Stimulated activated CD8-positive, alpha-beta memory T cell treated with anti-CD3 and anti-CD28 coated beads, Interleukin-7, amount 100 ng/mL, for 4 hours (primary cell): ENCODE measurements around the gene DDX39B.
A peak's percentile ranks its signal among the peaks of the same experiment; 100 is the strongest.
"Not testable (repeated sequence)": the region's sequence is repeated elsewhere in the genome, so short reads cannot be mapped to it uniquely, and the experiment has no call there.

ENCODE experiments used
- DNase-seq, 2 donors: peaks; one replicate each; pipeline ENCODE4 v3.0.0-alpha.2; 2020; ENCODE audit warnings: low read depth in 2 of 2

The DDX39B gene

GRCh38 chr6:31541658-31542521, at the start of gene DDX39B:
DDX39B (minus strand) TSS chr6:31542003; CDS start chr6:31540532, 1,471 bp downstream.
- peak; percentile 90 for DNase-seq

GRCh38 chr6:31590691-31591090, 48.9 kb upstream of the DDX39B start:
- DNase-seq, result not testable (repeated sequence)

- DNase-seq, result no peak
Observed at GRCh38 chr6:31588871-31589650, 47.3 kb upstream of the DDX39B start.

- no peak for DNase-seq
Observed at GRCh38 chr6:31587791-31588777, 46.3 kb upstream of the DDX39B start.

- no peak for DNase-seq
Observed at GRCh38 chr6:31586599-31587281, 44.9 kb upstream of the DDX39B start.

- DNase-seq, result no peak
Observed at GRCh38 chr6:31586008-31586407, 44.2 kb upstream of the DDX39B start, which contains the start of gene LST1. LST1 (plus strand) TSS chr6:31586277; CDS start chr6:31587300, 1,023 bp downstream.

GRCh38 chr6:31585491-31585890, 43.7 kb upstream of the DDX39B start:
- DNase-seq, result no peak

- peak in 1 of 2 donors; percentile 68 for DNase-seq
Observed at GRCh38 chr6:31582230-31582643, 40.4 kb upstream of the DDX39B start, which contains the start of gene LTB. LTB (minus strand) TSS chr6:31582424; CDS start chr6:31582417, 7 bp downstream.

GRCh38 chr6:31581434-31582229, 39.8 kb upstream of the DDX39B start:
- DNase-seq, result no peak

GRCh38 chr6:31580807-31581433, 39.1 kb upstream of the DDX39B start:
- peak; percentile 71 to 84 for DNase-seq

GRCh38 chr6:31580438-31580740, 38.6 kb upstream of the DDX39B start:
- no peak for DNase-seq

- DNase-seq, result no peak
Observed at GRCh38 chr6:31579546-31580437, 38.0 kb upstream of the DDX39B start.

GRCh38 chr6:31579119-31579505, 37.3 kb upstream of the DDX39B start:
- DNase-seq, result no peak

- no peak for DNase-seq
Observed at GRCh38 chr6:31578184-31579118, 36.6 kb upstream of the DDX39B start.

- no peak for DNase-seq
Observed at GRCh38 chr6:31577579-31577966, 35.8 kb upstream of the DDX39B start.

GRCh38 chr6:31576897-31577578, 35.2 kb upstream of the DDX39B start:
- no peak for DNase-seq
